WERI-Rb-1 (cell line): ENCODE measurements around the gene NUP107.

ENCODE experiments used
- DNase-seq: peaks from one replicate; pipeline ENCODE4 v3.0.0-alpha.2; 2020
- H3K27ac ChIP-seq: fragments of 250-450 bp; sonication (Bioruptor Pico); 2 replicates; pipeline ENCODE4 v1.5.1; 2020; ENCODE audit warnings: mild to moderate bottlenecking, moderate library complexity
- H3K27me3 ChIP-seq: fragments of 250-450 bp; sonication (Bioruptor Pico); 2 replicates; pipeline ENCODE4 v1.5.1; 2021; ENCODE audit warnings: mild to moderate bottlenecking, low read depth, moderate library complexity; ENCODE audit not compliant: insufficient read depth, severe bottlenecking
- H3K36me3 ChIP-seq: fragments of 250-450 bp; sonication (Bioruptor Pico); 2 replicates; pipeline ENCODE4 v1.5.1; 2020; ENCODE audit warnings: mild to moderate bottlenecking, moderate library complexity
- H3K4me3 ChIP-seq: 2 replicates; pipeline ENCODE4 v1.5.1; 2011; ENCODE audit warnings: low read depth, mild to moderate bottlenecking, control low read depth, low read length
- H3K9me3 ChIP-seq: fragments of 250-450 bp; sonication (Bioruptor Pico); 2 replicates; pipeline ENCODE4 v1.5.1; 2021; ENCODE audit warnings: mild to moderate bottlenecking, moderate library complexity; ENCODE audit not compliant: severe bottlenecking
- CTCF ChIP-seq: IDR thresholded peaks from 2 replicates; pipeline ENCODE4 v1.5.1; 2011; ENCODE audit warnings: low read depth, mild to moderate bottlenecking, control low read depth, inconsistent platforms, low read length

Gene NUP107

GRCh38 chr12:68695454-68695853, 8.7 kb downstream of the NUP107 start:
- no peak for DNase-seq
- Histone ChIP-seq H3K27ac (no peak overlapping the region), H3K36me3 (peaks cover 84% of the 10 kb centered on the region)

DNA sequence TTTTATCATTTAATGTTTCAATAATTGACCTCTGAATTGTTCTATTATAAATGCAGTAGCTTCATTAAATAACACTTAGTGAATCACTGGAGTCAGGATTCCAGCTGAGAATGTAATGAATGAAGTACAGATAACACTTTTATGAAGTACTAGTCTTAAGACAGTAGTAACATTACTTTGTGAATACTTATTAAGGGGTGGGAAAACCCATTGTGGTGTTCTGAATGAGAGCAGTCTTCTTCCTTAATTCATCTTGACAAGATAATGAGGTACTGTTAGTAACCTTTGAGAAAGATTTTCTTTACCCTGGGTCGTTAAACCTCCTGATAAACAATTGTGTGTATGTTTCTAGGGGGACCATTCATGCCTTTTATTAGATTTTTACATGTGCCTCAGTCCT, 12.7 kb downstream of the NUP107 start:
- H3K27me3 ChIP-seq, result no peaks in the 10 kb centered on the region
- no peak for DNase-seq
- H3K36me3 ChIP-seq, result peaks cover 89% of the 10 kb centered on the region
- no peak overlapping the region for H3K27ac ChIP-seq
- no peaks in the 10 kb centered on the region for H3K9me3 ChIP-seq
- no peak overlapping the region for H3K4me3 ChIP-seq
- TF ChIP-seq CTCF, result no peak

More at GRCh38 chr12:68695454-68695853, 8.7 kb downstream of the NUP107 start:
- Histone ChIP-seq H3K9me3 (no peaks in the 10 kb centered on the region), H3K4me3 (no peak overlapping the region), H3K27me3 (no peaks in the 10 kb centered on the region)
- no peak for TF ChIP-seq CTCF

DNA sequence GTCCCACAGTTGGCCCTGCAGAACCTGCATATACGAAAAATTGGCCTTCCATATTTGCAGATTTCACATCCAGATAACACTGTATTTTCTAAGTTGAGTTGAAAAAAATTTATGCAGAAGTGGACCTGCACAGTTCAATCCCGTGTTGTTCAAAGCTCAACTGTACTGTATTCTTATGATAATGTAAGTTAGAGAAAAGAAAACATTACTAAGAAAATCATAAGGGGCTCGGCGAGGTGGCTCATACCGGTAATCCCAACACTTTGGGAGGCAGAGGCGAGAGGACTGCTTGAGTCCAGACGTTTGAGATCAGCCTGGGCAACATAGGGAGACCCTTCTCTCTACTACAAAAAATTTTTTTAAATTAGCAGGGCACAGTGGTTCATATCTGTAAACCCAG, 41.0 kb downstream of the NUP107 start:
- Histone ChIP-seq H3K27ac (no peak overlapping the region), H3K27me3 (no peaks in the 10 kb centered on the region), H3K9me3 (no peaks in the 10 kb centered on the region), H3K36me3 (peaks cover 43% of the 10 kb centered on the region), H3K4me3 (no peak overlapping the region)
- TF ChIP-seq CTCF, result no peak
- no peak for DNase-seq

- no peak for TF ChIP-seq CTCF
- DNase-seq, result no peak
- no peaks in the 10 kb centered on the region for H3K9me3 ChIP-seq
- H3K27ac ChIP-seq, result no peak overlapping the region
- H3K27me3 ChIP-seq, result no peaks in the 10 kb centered on the region
- peaks cover 66% of the 10 kb centered on the region for H3K36me3 ChIP-seq
- H3K4me3 ChIP-seq, result no peak overlapping the region
These were observed 46.9 kb downstream of the NUP107 start for GRCh38 chr12:68733661-68734071.

DNA sequence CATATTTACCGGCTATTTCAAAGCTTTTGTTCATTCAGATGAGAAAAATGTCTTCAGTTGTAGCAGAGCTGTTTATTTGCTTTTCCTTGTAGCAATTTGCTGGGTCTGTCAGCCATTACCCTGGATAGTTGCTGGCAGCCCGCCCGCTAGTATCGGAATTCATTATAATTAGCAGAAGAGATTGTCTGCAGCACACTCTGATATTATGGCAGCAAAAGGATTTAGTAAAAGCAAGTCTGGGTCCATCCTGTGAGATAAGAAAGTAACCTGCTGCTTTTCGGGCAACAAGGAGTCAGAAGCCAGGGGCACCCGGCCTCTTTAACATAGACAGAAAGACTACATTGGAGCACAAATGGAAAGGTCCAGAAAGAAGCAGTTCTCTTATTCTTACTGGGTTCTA, 53.1 kb downstream of the NUP107 start:
- Histone ChIP-seq H3K27ac (no peak overlapping the region), H3K36me3 (peaks cover 54% of the 10 kb centered on the region), H3K27me3 (no peaks in the 10 kb centered on the region), H3K4me3 (no peak overlapping the region), H3K9me3 (no peaks in the 10 kb centered on the region)
- DNase-seq, result no peak
- TF ChIP-seq CTCF, result no peak

DNA sequence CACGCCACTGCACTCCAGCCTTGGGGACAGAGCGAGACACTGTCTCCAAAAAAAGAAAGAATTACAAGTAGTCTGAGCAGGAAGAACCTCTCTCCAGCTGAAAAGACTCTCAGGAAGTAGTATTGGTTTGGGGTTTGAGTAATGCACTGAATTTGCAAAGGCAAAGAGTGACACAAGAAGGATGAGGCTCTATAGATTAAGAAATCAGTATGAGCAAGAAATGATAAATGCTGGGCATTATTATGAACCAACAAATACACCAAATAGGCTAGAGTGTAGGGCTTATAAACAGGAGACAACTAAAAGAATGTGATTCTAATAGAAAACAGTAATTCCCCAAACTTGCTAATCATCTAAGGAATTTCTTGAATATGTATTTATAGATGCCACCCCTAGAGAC, 56.6 kb downstream of the NUP107 start:
- H3K27ac ChIP-seq, result no peak overlapping the region
- H3K36me3 ChIP-seq, result peaks cover 26% of the 10 kb centered on the region
- DNase-seq, result no peak
- H3K9me3 ChIP-seq, result no peaks in the 10 kb centered on the region
- H3K27me3 ChIP-seq, result no peaks in the 10 kb centered on the region
- H3K4me3 ChIP-seq, result no peak overlapping the region
- no peak for TF ChIP-seq CTCF
